WTC11 (cell line): ENCODE data around the gene ADARB2.

Source experiments
- CTCF ChIP-seq: fragments of 200-600 bp; IDR thresholded peaks from 2 replicates; pipeline ENCODE4 v1.8.0; 2022; ENCODE audit warnings: antibody characterized with exemption
- FOXP1 ChIP-seq: sonication (generic); formaldehyde crosslinking; IDR thresholded peaks from 2 replicates; pipeline ENCODE4 v1.8.0; 2022; ENCODE audit warnings: missing genetic modification reagents, mild to moderate bottlenecking, moderate library complexity, borderline replicate concordance
- NR2C2 ChIP-seq: sonication (generic); formaldehyde crosslinking; IDR thresholded peaks from 2 replicates; pipeline ENCODE4 v1.8.0; 2022; ENCODE audit warnings: mild to moderate bottlenecking, missing genetic modification reagents
- SP1 ChIP-seq: sonication (generic); formaldehyde crosslinking; conservative IDR thresholded peaks from 2 replicates; pipeline ENCODE4 v1.8.1; 2022; ENCODE audit warnings: missing genetic modification reagents
- USF2 ChIP-seq: sonication (generic); formaldehyde crosslinking; IDR thresholded peaks from 2 replicates; pipeline ENCODE4 v1.8.1; 2023; ENCODE audit warnings: mild to moderate bottlenecking, missing genetic modification reagents, moderate library complexity
- ZNF671 ChIP-seq: fragments of 250-450 bp; sonication (Bioruptor Pico); IDR thresholded peaks from 2 replicates; pipeline ENCODE4 v1.8.0; 2021; ENCODE audit warnings: mild to moderate bottlenecking

- TF ChIP-seq USF2 (no peak), FOXP1 (CRISPR knock-in tag) (no peak), NR2C2 (no peak), CTCF (no peak), SP1 (CRISPR knock-in tag) (no peak), ZNF671 (CRISPR knock-in tag) (no peak)
Observed at GRCh38 chr10:1434912-1435692, 302.2 kb downstream of the ADARB2 start.
